Choroid plexus epithelial cell (primary cell): ENCODE results near the gene GGPS1.

Source experiments
- DNase-seq: peaks from one replicate; pipeline ENCODE4 v3.0.0-alpha.2; 2010; ENCODE audit warnings: low read depth
- H3K4me3 ChIP-seq: 2 replicates; pipeline ENCODE4 v1.5.1; 2011; ENCODE audit warnings: low read depth, mild to moderate bottlenecking, control low read depth, low read length, moderate library complexity
- CTCF ChIP-seq: conservative IDR thresholded peaks from 2 replicates; pipeline ENCODE4 v1.5.1; 2011; ENCODE audit warnings: low read depth, mild to moderate bottlenecking, control low read depth, inconsistent platforms, low read length, moderate library complexity

Gene GGPS1

GRCh38 chr1:235326719-235327558, 1.4 kb upstream of the GGPS1 start:
- no peak for TF ChIP-seq CTCF
- H3K4me3 ChIP-seq = peak overlapping the region; percentile 96
- DNase-seq = peak; percentile 22

- no peak for TF ChIP-seq CTCF
- H3K4me3 ChIP-seq = peak within 1 kb of the TSS; percentile 96
- no peak for DNase-seq
Measured at GRCh38 chr1:235327559-235328270, 655 bp upstream of the GGPS1 start, which contains the start of gene ARID4B. Gene ARID4B (minus strand): TSS chr1:235328179. CDS start chr1:235326919, 1,260 bp downstream.

- H3K4me3 ChIP-seq = peak overlapping the region; percentile 82
- DNase-seq = peak; percentile 71
Measured at GRCh38 chr1:235329139-235329902, 951 bp downstream of the GGPS1 start.

GRCh38 chr1:235330918-235331285, 2.5 kb downstream of the GGPS1 start:
- H3K4me3 ChIP-seq = no peak overlapping the region
- no peak for DNase-seq
- no peak for TF ChIP-seq CTCF

More at GRCh38 chr1:235329139-235329902, 951 bp downstream of the GGPS1 start:
- peak; percentile 44 for TF ChIP-seq CTCF

- no peak for DNase-seq
- no peak overlapping the region for H3K4me3 ChIP-seq
- TF ChIP-seq CTCF = no peak
Measured at GRCh38 chr1:235331401-235331800, 3.0 kb downstream of the GGPS1 start.

- H3K4me3 ChIP-seq = no peak overlapping the region
- no peak for TF ChIP-seq CTCF
- peak; percentile 53 for DNase-seq
Measured at GRCh38 chr1:235336903-235337302, 8.5 kb downstream of the GGPS1 start.
